ENCODE data around the gene DDX39A. TPM values are rescaled to one million over a fixed set of nuclear protein-coding genes. Genes with fewer than 3 reads are reported as not detected.
A peak's percentile ranks its signal among the peaks of the same experiment; 100 is the strongest.

DDX39A gene
- total RNA-seq, 1 experiment from 2014 or later = 92.4 TPM

DNA sequence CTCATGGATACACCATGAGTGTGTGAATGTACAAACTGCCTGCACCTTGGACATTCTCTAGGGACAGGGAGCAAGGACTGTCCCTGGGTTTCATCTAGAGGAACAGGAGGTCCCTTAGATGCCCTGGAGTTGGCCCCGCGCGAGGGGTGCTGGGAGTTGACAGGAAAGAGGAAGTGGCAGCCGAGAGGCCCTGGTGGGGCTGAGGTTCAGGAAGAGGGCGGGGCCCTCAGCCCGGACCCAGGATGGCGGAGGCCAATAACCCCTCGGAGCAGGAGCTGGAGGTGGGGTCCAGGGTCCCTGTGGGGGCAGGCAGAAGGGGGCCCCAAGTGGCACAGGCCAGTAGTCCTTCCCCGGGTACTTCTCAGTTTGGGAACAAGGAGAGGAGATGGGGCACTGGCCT lies 20.9 kb upstream of the DDX39A start:
- Histone ChIP-seq H3K27ac (ENCODE audit: low read length) (peak overlapping the region; percentile 48), H3K9ac (ENCODE audit: low read length) (peak overlapping the region; percentile 78), H3K27me3 (ENCODE audit: low read length) (no peaks in the 10 kb centered on the region), H3K9me2 (replicated peaks; ENCODE audit: insufficient read depth, low read length) (no peaks in the 10 kb centered on the region), H3K4me3 (ENCODE audit: low read length) (peak overlapping the region; percentile 72), H3K4me2 (ENCODE audit: low read depth, low read length, poor library complexity, severe bottlenecking) (peak overlapping the region; percentile 85), H3K79me2 (ENCODE audit: low read length) (peaks cover 54% of the 10 kb centered on the region), H3K36me3 (ENCODE audit: insufficient read depth, low read length) (peaks cover 24% of the 10 kb centered on the region), H3K9me3 (ENCODE audit: low read length) (no peaks in the 10 kb centered on the region), H3K4me1 (ENCODE audit: low read length) (peaks cover 22% of the 10 kb centered on the region), H2AFZ (ENCODE audit: low read length) (no peak overlapping the region), H4K20me1 (ENCODE audit: insufficient read depth, low read depth, low read length) (no peaks in the 10 kb centered on the region)
- peak; percentile 95 for DNase-seq

- H3K9ac ChIP-seq (ENCODE audit: low read length) = 0 out of 2 replicates have a peak overlapping the region, but pooled peaks have one; percentile 9
- no peak overlapping the region for H3K4me3 ChIP-seq (ENCODE audit: low read length)
- peak; percentile 15 for DNase-seq
- no peaks in the 10 kb centered on the region for H3K9me3 ChIP-seq (ENCODE audit: low read length)
- no peaks in the 10 kb centered on the region for H3K9me2 ChIP-seq (replicated peaks; ENCODE audit: insufficient read depth, low read length)
- peaks cover 17% of the 10 kb centered on the region for H3K36me3 ChIP-seq (ENCODE audit: insufficient read depth, low read length)
- H4K20me1 ChIP-seq (ENCODE audit: insufficient read depth, low read depth, low read length) = no peaks in the 10 kb centered on the region
- H3K4me1 ChIP-seq (ENCODE audit: low read length) = peaks cover 30% of the 10 kb centered on the region
- peak overlapping the region; percentile 85 for H3K4me2 ChIP-seq (ENCODE audit: low read depth, low read length, poor library complexity, severe bottlenecking)
- H3K27me3 ChIP-seq (ENCODE audit: low read length) = no peaks in the 10 kb centered on the region
- no peak overlapping the region for H3K27ac ChIP-seq (ENCODE audit: low read length)
- peaks cover 64% of the 10 kb centered on the region for H3K79me2 ChIP-seq (ENCODE audit: low read length)
- H2AFZ ChIP-seq (ENCODE audit: low read length) = no peak overlapping the region
Measured at GRCh38 chr19:14439014-14439413, 19.9 kb upstream of the DDX39A start.

- H3K4me1 ChIP-seq (ENCODE audit: low read length) = peaks cover 35% of the 10 kb centered on the region
- no peaks in the 10 kb centered on the region for H3K9me2 ChIP-seq (replicated peaks; ENCODE audit: insufficient read depth, low read length)
- DNase-seq = no peak
- H3K9me3 ChIP-seq (ENCODE audit: low read length) = no peaks in the 10 kb centered on the region
- H3K4me3 ChIP-seq (ENCODE audit: low read length) = no peak overlapping the region
- H3K9ac ChIP-seq (ENCODE audit: low read length) = no peak overlapping the region
- peaks cover 69% of the 10 kb centered on the region for H3K79me2 ChIP-seq (ENCODE audit: low read length)
- H3K4me2 ChIP-seq (ENCODE audit: low read depth, low read length, poor library complexity, severe bottlenecking) = no peak overlapping the region
- H2AFZ ChIP-seq (ENCODE audit: low read length) = no peak overlapping the region
- no peaks in the 10 kb centered on the region for H3K27me3 ChIP-seq (ENCODE audit: low read length)
- peaks cover 9% of the 10 kb centered on the region for H3K36me3 ChIP-seq (ENCODE audit: insufficient read depth, low read length)
- H4K20me1 ChIP-seq (ENCODE audit: insufficient read depth, low read depth, low read length) = no peaks in the 10 kb centered on the region
- no peak overlapping the region for H3K27ac ChIP-seq (ENCODE audit: low read length)
Measured at GRCh38 chr19:14437578-14438140, 18.5 kb upstream of the DDX39A start.

- Histone ChIP-seq H3K27ac (ENCODE audit: low read length) (no peak overlapping the region), H3K4me1 (ENCODE audit: low read length) (peaks cover 37% of the 10 kb centered on the region), H3K4me2 (ENCODE audit: low read depth, low read length, poor library complexity, severe bottlenecking) (no peak overlapping the region)
Measured at GRCh38 chr19:14435320-14436050, 16.3 kb upstream of the DDX39A start.

GRCh38 chr19:14434543-14435319 lies 15.6 kb upstream of the DDX39A start:
- peaks cover 29% of the 10 kb centered on the region for H3K4me1 ChIP-seq (ENCODE audit: low read length)
- no peak overlapping the region for H3K27ac ChIP-seq (ENCODE audit: low read length)
- no peaks in the 10 kb centered on the region for H3K36me3 ChIP-seq (ENCODE audit: insufficient read depth, low read length)
- H3K9me2 ChIP-seq (replicated peaks; ENCODE audit: insufficient read depth, low read length) = no peaks in the 10 kb centered on the region
- peak overlapping the region; percentile 88; the same call in 1 of the 2 replicates for H3K4me3 ChIP-seq (ENCODE audit: low read length)
- peak overlapping the region; percentile 83 for H3K4me2 ChIP-seq (ENCODE audit: low read depth, low read length, poor library complexity, severe bottlenecking)
- DNase-seq = no peak
- H2AFZ ChIP-seq (ENCODE audit: low read length) = no peak overlapping the region
- peaks cover 50% of the 10 kb centered on the region for H3K79me2 ChIP-seq (ENCODE audit: low read length)
- H4K20me1 ChIP-seq (ENCODE audit: insufficient read depth, low read depth, low read length) = no peaks in the 10 kb centered on the region
- H3K27me3 ChIP-seq (ENCODE audit: low read length) = no peaks in the 10 kb centered on the region
- peak overlapping the region; percentile 85 for H3K9ac ChIP-seq (ENCODE audit: low read length)
- no peaks in the 10 kb centered on the region for H3K9me3 ChIP-seq (ENCODE audit: low read length)

More at GRCh38 chr19:14435320-14436050, 16.3 kb upstream of the DDX39A start:
- no peaks in the 10 kb centered on the region for H3K9me2 ChIP-seq (replicated peaks; ENCODE audit: insufficient read depth, low read length)
- DNase-seq = no peak
- H3K9ac ChIP-seq (ENCODE audit: low read length) = no peak overlapping the region
- peaks cover 57% of the 10 kb centered on the region for H3K79me2 ChIP-seq (ENCODE audit: low read length)
- no peak overlapping the region for H2AFZ ChIP-seq (ENCODE audit: low read length)
- H4K20me1 ChIP-seq (ENCODE audit: insufficient read depth, low read depth, low read length) = no peaks in the 10 kb centered on the region
- H3K27me3 ChIP-seq (ENCODE audit: low read length) = no peaks in the 10 kb centered on the region
- H3K36me3 ChIP-seq (ENCODE audit: insufficient read depth, low read length) = no peaks in the 10 kb centered on the region
- no peak overlapping the region for H3K4me3 ChIP-seq (ENCODE audit: low read length)
- no peaks in the 10 kb centered on the region for H3K9me3 ChIP-seq (ENCODE audit: low read length)

- H3K4me3 ChIP-seq (ENCODE audit: low read length) = peak overlapping the region; percentile 88
- H3K9me2 ChIP-seq (replicated peaks; ENCODE audit: insufficient read depth, low read length) = no peaks in the 10 kb centered on the region
- H3K9ac ChIP-seq (ENCODE audit: low read length) = peak overlapping the region; percentile 85
- no peaks in the 10 kb centered on the region for H3K27me3 ChIP-seq (ENCODE audit: low read length)
- H3K9me3 ChIP-seq (ENCODE audit: low read length) = no peaks in the 10 kb centered on the region
- no peaks in the 10 kb centered on the region for H3K36me3 ChIP-seq (ENCODE audit: insufficient read depth, low read length)
- peak overlapping the region; percentile 83 for H3K4me2 ChIP-seq (ENCODE audit: low read depth, low read length, poor library complexity, severe bottlenecking)
- no peaks in the 10 kb centered on the region for H4K20me1 ChIP-seq (ENCODE audit: insufficient read depth, low read depth, low read length)
- H3K27ac ChIP-seq (ENCODE audit: low read length) = peak overlapping the region; percentile 65
- H3K79me2 ChIP-seq (ENCODE audit: low read length) = peaks cover 43% of the 10 kb centered on the region
- peak overlapping the region; percentile 28; the same call in 1 of the 2 replicates for H2AFZ ChIP-seq (ENCODE audit: low read length)
- DNase-seq = peak; percentile 69
- H3K4me1 ChIP-seq (ENCODE audit: low read length) = peaks cover 21% of the 10 kb centered on the region
Measured at GRCh38 chr19:14433554-14434501, 14.7 kb upstream of the DDX39A start.

- Histone ChIP-seq H2AFZ (ENCODE audit: low read length) (peak within 1 kb of the TSS; percentile 72), H3K27ac (ENCODE audit: low read length) (peak within 1 kb of the TSS; percentile 65), H3K27me3 (ENCODE audit: low read length) (no peaks in the 10 kb centered on the region), H3K79me2 (ENCODE audit: low read length) (peaks cover 35% of the 10 kb centered on the region), H3K36me3 (ENCODE audit: insufficient read depth, low read length) (no peaks in the 10 kb centered on the region), H3K4me1 (ENCODE audit: low read length) (peaks cover 21% of the 10 kb centered on the region), H3K9ac (ENCODE audit: low read length) (peak within 1 kb of the TSS; percentile 85), H3K9me3 (ENCODE audit: low read length) (no peaks in the 10 kb centered on the region), H3K4me3 (ENCODE audit: low read length) (peak within 1 kb of the TSS; percentile 88), H3K4me2 (ENCODE audit: low read depth, low read length, poor library complexity, severe bottlenecking) (peak within 1 kb of the TSS; percentile 83), H4K20me1 (ENCODE audit: insufficient read depth, low read depth, low read length) (no peaks in the 10 kb centered on the region), H3K9me2 (replicated peaks; ENCODE audit: insufficient read depth, low read length) (no peaks in the 10 kb centered on the region)
- peak; percentile 84 for DNase-seq
Measured at GRCh38 chr19:14432791-14433553, 13.8 kb upstream of the DDX39A start, which contains the start of gene PKN1. TSS of gene PKN1 (plus strand) at chr19:14433306. CDS start at chr19:14433522, 216 bp downstream.
